Caco-2 (cell line): ENCODE data around the gene SRGAP3. TPM values are rescaled to one million over a fixed set of nuclear protein-coding genes. Genes with fewer than 3 reads are reported as not detected.

Experiments
- BruUV-seq: library from RNA; stranded (reverse); fragments of 400-500 nt; replicated peaks from 2 replicates; lab custom pipeline; 2021; lab: Mats Ljungman, UMichigan
- CTCF ChIA-PET: fragments of 300-600 bp; sonication (Branson Sonifier 250); formaldehyde crosslinking; loops from one replicate; lab custom pipeline; 2022; ENCODE audit warnings: antibody characterized with exemption; lab: Charles Lee
- POLR2A ChIA-PET: fragments of 300-600 bp; sonication (Branson Sonifier 250); formaldehyde crosslinking; loops from one replicate; lab custom pipeline; 2022; ENCODE audit warnings: antibody characterized with exemption; lab: Charles Lee
- DNase-seq, 2 experiments: peaks; one replicate each; pipeline versions ENCODE4 v3.0.0 to v3.0.0-alpha.2; 2020 to 2022
- H3K27me3 ChIP-seq: replicated peaks from 2 replicates; pipeline ENCODE4 v1.6.0; 2011; ENCODE audit warnings: low read length; ENCODE audit not compliant: control insufficient read depth, insufficient read depth
- H3K36me3 ChIP-seq: 2 replicates; pipeline ENCODE4 v1.5.1; 2011; ENCODE audit warnings: low read length; ENCODE audit not compliant: control insufficient read depth, insufficient read depth
- H3K4me1 ChIP-seq: fragments of 250-450 bp; sonication (Bioruptor Pico); 2 replicates; pipeline ENCODE4 v1.5.1; 2020; ENCODE audit warnings: mild to moderate bottlenecking
- H3K4me3 ChIP-seq: 2 replicates; pipeline ENCODE4 v1.5.1; 2011; ENCODE audit warnings: low read depth, mild to moderate bottlenecking, control low read depth, low read length
- H3K9me3 ChIP-seq: fragments of 250-450 bp; sonication (Bioruptor Pico); 2 replicates; pipeline ENCODE4 v1.5.1; 2020; ENCODE audit warnings: mild to moderate bottlenecking, moderate library complexity
- H3K27ac Mint-ChIP-seq: one replicate; pipeline ENCODE4 v1.8.0; 2022; ENCODE audit warnings: mixed read lengths; ENCODE audit not compliant: unreplicated experiment
- H3K27me3 Mint-ChIP-seq: one replicate; pipeline ENCODE4 v1.8.0; 2022; ENCODE audit warnings: mixed read lengths; ENCODE audit not compliant: insufficient read depth, unreplicated experiment
- H3K36me3 Mint-ChIP-seq: one replicate; pipeline ENCODE4 v1.8.0; 2022; ENCODE audit warnings: mild to moderate bottlenecking, mixed read lengths; ENCODE audit not compliant: insufficient read depth, unreplicated experiment
- H3K4me1 Mint-ChIP-seq: one replicate; pipeline ENCODE4 v1.8.0; 2022; ENCODE audit warnings: low read depth, mixed read lengths; ENCODE audit not compliant: unreplicated experiment
- H3K4me3 Mint-ChIP-seq: one replicate; pipeline ENCODE4 v1.8.0; 2022; ENCODE audit warnings: mild to moderate bottlenecking, moderate library complexity, mixed read lengths; ENCODE audit not compliant: unreplicated experiment
- H3K9me3 Mint-ChIP-seq: one replicate; pipeline ENCODE4 v1.8.0; 2022; ENCODE audit warnings: mixed read lengths; ENCODE audit not compliant: unreplicated experiment
- CTCF ChIP-seq, 2 experiments: fragments of 200-600 bp in 1 of 2; IDR thresholded peaks; 1 replicate in 1 of 2; 2 replicates in 1 of 2; pipeline versions ENCODE4 v1.5.1 to v1.8.0; 2011 to 2022; ENCODE audit warnings: antibody characterized with exemption in 1 of 2, control low read depth in 1 of 2, inconsistent platforms in 1 of 2, low read depth in 1 of 2, low read length in 1 of 2, mild to moderate bottlenecking in 1 of 2, moderate library complexity in 1 of 2; ENCODE audit not compliant: insufficient read depth in 1 of 2, severe bottlenecking in 1 of 2, unreplicated experiment in 1 of 2
- intact Hi-C: fragments of 100-400 bp; cut with micrococcal nuclease; formaldehyde crosslinking; loops from one replicate; pipeline ENCODE4 v1.10.0; 2022; ENCODE audit not compliant: unreplicated experiment
- total RNA-seq: library from RNA; stranded (reverse); gene quantifications from 2 replicates; pipeline ENCODE4 v1.2.3, GENCODE V29; 2022

The SRGAP3 gene
- total RNA-seq, 1 experiment from 2014 or later: 1.3 TPM

GRCh38 chr3:9201266-9201665 is 48.2 kb downstream of the SRGAP3 start:
- no peaks in the 10 kb centered on the region for H3K27me3 ChIP-seq
- Mint-ChIP-seq H3K27ac (no peak overlapping the region), H3K4me1 (no peaks in the 10 kb centered on the region), H3K27me3 (peaks cover 3% of the 10 kb centered on the region), H3K4me3 (no peak overlapping the region), H3K36me3 (no peaks in the 10 kb centered on the region), H3K9me3 (no peaks in the 10 kb centered on the region)
- H3K36me3 ChIP-seq: no peaks in the 10 kb centered on the region
- no peak overlapping the region for H3K4me3 ChIP-seq
- H3K9me3 ChIP-seq: no peaks in the 10 kb centered on the region
- peaks cover 13% of the 10 kb centered on the region for H3K4me1 ChIP-seq
- POLR2A ChIA-PET: no interaction called here
- no peak for DNase-seq
- CTCF ChIA-PET: no interaction called here
- intact Hi-C loops: no loop called here
- TF ChIP-seq CTCF (IDR thresholded peaks at IDR 0.05; ENCODE audit: insufficient read depth in 1 of 2, low read depth in 1 of 2, low read length in 1 of 2, severe bottlenecking in 1 of 2, unreplicated experiment in 1 of 2): no peak
- no TSS peak for BruUV-seq

GRCh38 chr3:9199775-9200174 is 49.7 kb downstream of the SRGAP3 start:
- no peaks in the 10 kb centered on the region for H3K9me3 ChIP-seq
- Mint-ChIP-seq H3K4me1 (no peaks in the 10 kb centered on the region), H3K9me3 (no peaks in the 10 kb centered on the region), H3K27me3 (peaks cover 3% of the 10 kb centered on the region), H3K27ac (no peak overlapping the region), H3K4me3 (no peak overlapping the region), H3K36me3 (no peaks in the 10 kb centered on the region)
- no TSS peak for BruUV-seq
- H3K36me3 ChIP-seq: no peaks in the 10 kb centered on the region
- no peaks in the 10 kb centered on the region for H3K27me3 ChIP-seq
- TF ChIP-seq CTCF (IDR thresholded peaks at IDR 0.05; ENCODE audit: insufficient read depth in 1 of 2, low read depth in 1 of 2, low read length in 1 of 2, severe bottlenecking in 1 of 2, unreplicated experiment in 1 of 2): no peak
- ChIA-PET CTCF (no interaction called here), POLR2A (no interaction called here)
- no peak overlapping the region for H3K4me3 ChIP-seq
- no peak for DNase-seq
- intact Hi-C loops: no loop called here
- peaks cover 11% of the 10 kb centered on the region for H3K4me1 ChIP-seq

DNA sequence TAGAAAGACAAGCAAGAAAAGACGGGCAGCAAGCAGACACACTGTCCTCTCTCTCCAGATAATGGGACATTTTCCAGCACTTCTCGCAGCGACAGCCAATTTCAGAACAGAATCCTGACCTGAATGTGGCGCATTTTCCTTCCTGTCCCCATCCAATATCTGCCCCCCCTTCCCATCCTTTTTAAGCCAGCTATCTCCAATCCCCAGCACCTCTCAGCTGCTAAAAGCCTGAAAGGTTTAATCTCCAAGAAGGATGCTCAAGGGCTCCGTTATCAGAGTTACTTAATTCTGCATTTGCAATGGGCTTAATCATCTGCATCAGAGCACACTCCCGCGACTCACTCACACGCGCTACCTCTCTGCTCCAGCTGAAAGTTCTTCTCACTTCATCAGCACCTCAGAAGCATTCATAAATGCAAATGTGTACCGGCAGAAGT is 50.5 kb downstream of the SRGAP3 start:
- POLR2A ChIA-PET: no interaction called here
- Mint-ChIP-seq H3K4me1 (no peaks in the 10 kb centered on the region), H3K9me3 (no peaks in the 10 kb centered on the region), H3K27me3 (peaks cover 3% of the 10 kb centered on the region), H3K27ac (no peak overlapping the region), H3K36me3 (no peaks in the 10 kb centered on the region), H3K4me3 (no peak overlapping the region)
- intact Hi-C loops: no loop called here
- CTCF ChIA-PET: no interaction called here
- BruUV-seq: no TSS peak
- DNase-seq: no peak
- TF ChIP-seq CTCF (IDR thresholded peaks at IDR 0.05; ENCODE audit: insufficient read depth in 1 of 2, low read depth in 1 of 2, low read length in 1 of 2, severe bottlenecking in 1 of 2, unreplicated experiment in 1 of 2): no peak
- Histone ChIP-seq H3K4me1 (peaks cover 3% of the 10 kb centered on the region), H3K36me3 (no peaks in the 10 kb centered on the region), H3K9me3 (no peaks in the 10 kb centered on the region), H3K27me3 (no peaks in the 10 kb centered on the region), H3K4me3 (no peak overlapping the region)
